Activated CD4-positive, alpha-beta T cell treated with anti-CD3 and anti-CD28 coated beads, Interleukin-2, amount 10 ng/mL, durations not matched to agents 24 days and 14 days (primary cell): ENCODE results near the gene CHGA. TPM values are rescaled to one million over a fixed set of nuclear protein-coding genes. Genes with fewer than 3 reads are reported as not detected.

Experiments used
- DNase-seq: peaks from one replicate; pipeline ENCODE4 v3.0.0; 2022
- H3K27ac Mint-ChIP-seq: one replicate; pipeline ENCODE4 v1.8.0; 2022; ENCODE audit warnings: mild to moderate bottlenecking, mixed read lengths
- H3K27me3 Mint-ChIP-seq: one replicate; pipeline ENCODE4 v1.8.0; 2022; ENCODE audit warnings: mixed read lengths
- H3K36me3 Mint-ChIP-seq: one replicate; pipeline ENCODE4 v1.8.0; 2022; ENCODE audit warnings: low read depth, mild to moderate bottlenecking, mixed read lengths
- H3K4me1 Mint-ChIP-seq: one replicate; pipeline ENCODE4 v1.8.0; 2021; ENCODE audit warnings: mixed read lengths
- H3K4me3 Mint-ChIP-seq: one replicate; pipeline ENCODE4 v1.8.0; 2022; ENCODE audit warnings: mild to moderate bottlenecking, moderate library complexity, mixed read lengths
- H3K9me3 Mint-ChIP-seq: one replicate; pipeline ENCODE4 v1.8.0; 2021; ENCODE audit warnings: mixed read lengths
- intact Hi-C: fragments of 100-400 bp; cut with micrococcal nuclease; formaldehyde crosslinking; loops from one replicate; pipeline ENCODE4 v1.15.1; 2023
- total RNA-seq: library from RNA; stranded (reverse); gene quantifications from 2 replicates; pipeline ENCODE4 v1.2.3, GENCODE V29; 2022

Gene CHGA, protein sequence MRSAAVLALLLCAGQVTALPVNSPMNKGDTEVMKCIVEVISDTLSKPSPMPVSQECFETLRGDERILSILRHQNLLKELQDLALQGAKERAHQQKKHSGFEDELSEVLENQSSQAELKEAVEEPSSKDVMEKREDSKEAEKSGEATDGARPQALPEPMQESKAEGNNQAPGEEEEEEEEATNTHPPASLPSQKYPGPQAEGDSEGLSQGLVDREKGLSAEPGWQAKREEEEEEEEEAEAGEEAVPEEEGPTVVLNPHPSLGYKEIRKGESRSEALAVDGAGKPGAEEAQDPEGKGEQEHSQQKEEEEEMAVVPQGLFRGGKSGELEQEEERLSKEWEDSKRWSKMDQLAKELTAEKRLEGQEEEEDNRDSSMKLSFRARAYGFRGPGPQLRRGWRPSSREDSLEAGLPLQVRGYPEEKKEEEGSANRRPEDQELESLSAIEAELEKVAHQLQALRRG
- not detected in 2 replicates for total RNA-seq

DNA sequence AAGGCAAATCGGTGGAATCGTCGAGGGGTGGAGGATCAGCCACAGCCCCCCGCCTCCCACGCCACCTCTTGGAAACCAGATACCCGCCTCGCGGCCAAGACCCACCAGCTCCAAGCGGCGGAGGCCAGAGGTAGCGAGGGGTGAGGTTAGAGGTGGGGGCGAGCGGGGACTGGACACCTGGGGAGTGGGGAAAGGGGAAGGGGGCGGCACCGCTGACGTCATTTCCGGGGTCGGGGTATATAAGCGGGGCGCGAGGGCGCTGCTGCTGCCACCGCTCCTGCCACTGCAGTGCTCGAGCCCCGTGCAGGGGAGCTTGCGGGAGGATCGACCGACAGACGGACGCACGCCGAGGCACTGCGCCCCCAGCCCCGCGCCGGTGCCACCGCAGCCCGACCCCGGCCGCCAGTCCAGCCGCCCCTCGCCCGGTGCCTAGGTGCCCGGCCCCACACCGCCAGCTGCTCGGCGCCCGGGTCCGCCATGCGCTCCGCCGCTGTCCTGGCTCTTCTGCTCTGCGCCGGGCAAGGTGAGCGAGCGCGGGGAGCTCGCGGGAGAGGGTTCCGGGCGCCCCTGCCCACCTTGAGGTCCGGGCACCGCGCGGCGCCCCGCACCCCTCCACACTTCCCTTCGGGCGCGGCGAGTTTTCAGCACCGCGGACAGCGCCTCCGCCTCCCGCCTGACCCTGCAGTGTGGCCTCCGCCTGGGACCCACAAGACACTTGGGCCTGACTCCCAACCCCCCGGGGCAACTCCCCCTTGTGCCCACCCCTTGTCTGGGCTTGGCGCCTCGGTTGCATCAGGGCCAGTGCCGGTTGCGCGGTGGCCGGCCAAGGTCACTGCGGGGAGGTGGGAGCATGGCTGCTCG, at the start of gene CHGA:
CHGA (plus strand) TSS at position 268 of the 861 bp plus-strand sequence; CDS start at position 478, 210 bp downstream.
- peaks cover 14% of the 10 kb centered on the region for H3K27me3 Mint-ChIP-seq
- H3K4me1 Mint-ChIP-seq, result no peaks in the 10 kb centered on the region
- H3K9me3 Mint-ChIP-seq, result no peaks in the 10 kb centered on the region
- H3K4me3 Mint-ChIP-seq, result no peak within 1 kb of the TSS
- no peak within 1 kb of the TSS for H3K27ac Mint-ChIP-seq
- DNase-seq, result peak; percentile 90
- H3K36me3 Mint-ChIP-seq, result no peaks in the 10 kb centered on the region
- intact Hi-C loops, result no loop called here

DNA sequence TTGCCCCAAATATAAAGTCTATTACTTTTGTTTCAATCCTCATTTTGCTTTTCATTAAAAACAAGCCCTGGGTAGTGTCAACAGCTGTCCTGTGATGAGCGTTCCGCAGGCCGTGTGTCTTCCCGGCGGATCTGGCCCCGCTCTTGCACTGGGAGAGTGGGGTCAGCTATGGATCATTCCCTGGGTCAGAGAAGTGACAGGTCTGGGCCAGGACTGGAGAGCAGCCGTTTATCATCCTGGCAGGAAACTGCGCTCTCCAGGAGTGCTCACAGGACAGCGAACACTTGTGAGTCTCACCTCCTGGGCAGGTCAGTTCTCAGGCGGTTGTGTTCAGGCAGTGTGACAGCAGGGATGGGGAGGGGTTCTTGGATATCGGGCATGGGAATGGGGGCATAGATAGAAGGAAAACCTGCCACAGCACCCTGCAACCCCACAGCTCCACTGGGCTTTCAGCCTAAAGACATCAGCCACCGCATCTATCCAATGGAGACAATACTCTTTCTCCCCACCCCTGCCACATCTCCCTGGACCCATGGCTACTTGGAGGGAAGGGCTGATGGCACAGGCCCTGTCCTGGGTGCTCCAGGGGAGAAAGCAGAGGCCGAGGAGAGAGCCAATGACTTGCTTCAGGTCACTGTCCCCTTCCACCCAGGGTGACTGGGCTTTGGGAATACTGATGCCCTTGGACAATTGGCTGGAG, 47.8 kb upstream of the CHGA start:
- Mint-ChIP-seq H3K4me3 (no peak overlapping the region), H3K36me3 (no peaks in the 10 kb centered on the region), H3K27ac (no peak overlapping the region), H3K4me1 (no peaks in the 10 kb centered on the region), H3K9me3 (no peaks in the 10 kb centered on the region), H3K27me3 (peaks cover 28% of the 10 kb centered on the region)
- DNase-seq, result no peak
- intact Hi-C loops, result no loop called here

DNA sequence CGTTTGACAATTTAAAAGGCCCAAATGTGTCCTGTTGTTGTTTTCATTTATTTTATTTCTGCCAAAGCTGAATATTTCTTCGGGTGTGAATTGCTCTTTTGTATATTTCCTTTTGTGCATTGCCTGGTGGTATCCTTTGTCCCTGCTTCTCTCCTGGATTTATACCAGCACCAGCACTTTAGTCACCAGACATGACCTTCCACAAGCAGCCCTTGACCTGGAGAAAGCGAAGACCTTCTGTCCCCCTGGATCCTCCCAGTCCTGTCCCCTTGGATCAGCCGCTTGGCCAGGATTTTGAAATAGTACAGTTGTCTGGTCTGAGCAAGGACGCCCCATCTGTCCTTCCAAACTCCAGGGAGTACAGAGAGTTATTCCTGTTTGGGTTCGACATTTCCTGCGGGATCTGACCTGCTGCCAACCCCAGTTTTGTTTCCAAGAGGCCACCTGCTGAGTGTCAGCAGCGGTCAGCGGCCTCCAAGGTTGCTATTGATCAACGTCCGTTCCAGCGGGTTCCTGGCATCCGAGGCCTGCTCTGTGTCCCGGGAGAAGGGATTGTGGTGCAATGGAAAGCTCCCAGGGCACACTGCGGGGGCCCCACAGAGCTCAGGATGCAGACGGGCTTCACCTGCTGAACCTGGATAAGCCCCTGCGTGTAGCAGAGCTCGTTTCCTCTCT, 45.1 kb upstream of the CHGA start:
- Mint-ChIP-seq H3K36me3 (no peaks in the 10 kb centered on the region), H3K9me3 (no peaks in the 10 kb centered on the region), H3K27me3 (peaks cover 38% of the 10 kb centered on the region), H3K4me3 (no peak overlapping the region), H3K27ac (no peak overlapping the region), H3K4me1 (no peaks in the 10 kb centered on the region)
- intact Hi-C loops, result no loop called here
- DNase-seq, result no peak

DNA sequence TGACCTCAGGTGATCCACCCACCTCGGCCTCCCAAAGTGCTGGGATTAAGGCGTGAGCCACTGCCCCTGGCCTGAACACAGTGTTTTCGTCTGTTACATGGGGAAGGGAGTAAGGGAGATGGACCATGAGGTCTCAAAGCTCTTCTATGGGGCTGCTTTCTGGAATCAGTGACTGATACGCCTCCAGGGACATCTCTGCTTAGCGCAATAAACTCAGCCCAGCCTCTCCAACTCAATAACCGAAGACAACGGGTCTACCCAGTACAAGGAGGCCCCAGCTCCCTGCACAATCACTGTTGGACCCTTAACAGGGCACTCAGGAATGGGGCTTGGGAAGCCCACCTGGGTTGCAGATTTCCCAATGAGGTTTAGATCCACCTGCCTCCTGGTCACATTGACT, 42.6 kb upstream of the CHGA start:
- no peak overlapping the region for H3K27ac Mint-ChIP-seq
- no peak overlapping the region for H3K4me3 Mint-ChIP-seq
- peaks cover 36% of the 10 kb centered on the region for H3K27me3 Mint-ChIP-seq
- H3K9me3 Mint-ChIP-seq, result no peaks in the 10 kb centered on the region
- peaks cover 2% of the 10 kb centered on the region for H3K4me1 Mint-ChIP-seq
- DNase-seq, result no peak
- H3K36me3 Mint-ChIP-seq, result no peaks in the 10 kb centered on the region
- intact Hi-C loops, result no loop called here

DNA sequence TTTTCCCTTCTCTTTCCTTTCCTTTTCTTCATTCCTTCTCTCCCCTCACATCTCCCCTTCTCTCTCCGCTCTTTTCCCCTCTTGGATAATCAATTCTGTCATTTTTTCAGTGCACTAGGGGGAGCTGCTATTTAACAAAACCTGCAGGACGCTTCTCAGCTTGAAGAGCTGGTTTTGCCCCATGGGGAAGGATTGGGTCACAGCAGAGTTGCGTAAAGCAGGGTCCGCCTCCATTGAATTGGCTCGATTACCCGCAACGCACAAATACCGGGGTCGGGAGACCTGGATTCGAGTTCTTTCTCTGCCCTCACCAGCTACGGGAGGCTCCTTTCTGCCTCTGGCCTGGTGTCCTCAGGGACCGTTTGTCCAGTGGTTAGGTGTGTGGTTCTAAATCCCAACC, 42.1 kb upstream of the CHGA start:
- Mint-ChIP-seq H3K4me3 (no peak overlapping the region), H3K36me3 (no peaks in the 10 kb centered on the region), H3K27me3 (peaks cover 36% of the 10 kb centered on the region), H3K9me3 (no peaks in the 10 kb centered on the region), H3K27ac (no peak overlapping the region), H3K4me1 (peaks cover 3% of the 10 kb centered on the region)
- intact Hi-C loops, result no loop called here
- no peak for DNase-seq

DNA sequence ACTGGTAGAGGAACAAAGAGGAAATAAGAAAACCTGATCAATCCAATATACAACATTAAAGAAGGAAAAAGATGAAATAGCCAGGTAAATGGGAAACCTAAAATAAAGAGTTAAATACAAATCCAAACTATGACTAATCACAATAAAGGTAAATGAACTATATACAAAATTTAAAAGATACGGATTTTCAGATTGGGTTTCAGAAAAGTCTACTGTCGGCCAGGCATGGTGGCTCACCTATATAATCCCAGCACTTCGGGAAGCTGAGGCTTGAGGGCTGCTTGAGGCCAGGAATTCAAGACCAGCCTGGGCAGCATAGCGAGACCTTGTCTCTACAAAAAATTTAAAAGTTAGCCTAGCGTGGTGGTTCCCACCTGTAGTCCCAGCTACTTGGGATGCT, 39.9 kb upstream of the CHGA start:
- peaks cover 24% of the 10 kb centered on the region for H3K27me3 Mint-ChIP-seq
- no peak overlapping the region for H3K4me3 Mint-ChIP-seq
- intact Hi-C loops, result no loop called here
- H3K27ac Mint-ChIP-seq, result no peak overlapping the region
- DNase-seq, result no peak
- H3K36me3 Mint-ChIP-seq, result no peaks in the 10 kb centered on the region
- no peaks in the 10 kb centered on the region for H3K9me3 Mint-ChIP-seq
- peaks cover 3% of the 10 kb centered on the region for H3K4me1 Mint-ChIP-seq

DNA sequence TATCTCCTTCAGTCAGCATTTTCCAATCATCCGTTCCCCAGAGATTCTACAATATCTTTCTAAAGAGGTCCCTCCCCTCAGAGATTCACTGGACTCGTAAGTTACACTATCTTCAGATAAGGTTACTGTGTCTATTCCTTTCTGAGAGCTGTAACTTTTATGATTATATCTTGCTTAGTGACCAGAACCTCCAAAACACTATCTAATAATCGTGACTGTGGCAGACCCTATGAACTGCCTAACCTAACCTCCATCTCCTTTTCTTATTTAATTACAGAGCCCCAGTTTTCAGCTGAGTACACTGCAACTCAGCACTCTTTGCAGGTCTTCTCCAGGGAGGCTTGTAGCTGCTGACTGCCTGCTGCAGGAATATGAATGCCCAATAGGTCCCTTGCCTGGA, 38.5 kb upstream of the CHGA start:
- Mint-ChIP-seq H3K36me3 (no peaks in the 10 kb centered on the region), H3K4me3 (no peak overlapping the region), H3K9me3 (peaks cover 1% of the 10 kb centered on the region), H3K4me1 (peaks cover 3% of the 10 kb centered on the region), H3K27ac (no peak overlapping the region), H3K27me3 (peaks cover 22% of the 10 kb centered on the region)
- DNase-seq, result no peak
- intact Hi-C loops, result no loop called here

DNA sequence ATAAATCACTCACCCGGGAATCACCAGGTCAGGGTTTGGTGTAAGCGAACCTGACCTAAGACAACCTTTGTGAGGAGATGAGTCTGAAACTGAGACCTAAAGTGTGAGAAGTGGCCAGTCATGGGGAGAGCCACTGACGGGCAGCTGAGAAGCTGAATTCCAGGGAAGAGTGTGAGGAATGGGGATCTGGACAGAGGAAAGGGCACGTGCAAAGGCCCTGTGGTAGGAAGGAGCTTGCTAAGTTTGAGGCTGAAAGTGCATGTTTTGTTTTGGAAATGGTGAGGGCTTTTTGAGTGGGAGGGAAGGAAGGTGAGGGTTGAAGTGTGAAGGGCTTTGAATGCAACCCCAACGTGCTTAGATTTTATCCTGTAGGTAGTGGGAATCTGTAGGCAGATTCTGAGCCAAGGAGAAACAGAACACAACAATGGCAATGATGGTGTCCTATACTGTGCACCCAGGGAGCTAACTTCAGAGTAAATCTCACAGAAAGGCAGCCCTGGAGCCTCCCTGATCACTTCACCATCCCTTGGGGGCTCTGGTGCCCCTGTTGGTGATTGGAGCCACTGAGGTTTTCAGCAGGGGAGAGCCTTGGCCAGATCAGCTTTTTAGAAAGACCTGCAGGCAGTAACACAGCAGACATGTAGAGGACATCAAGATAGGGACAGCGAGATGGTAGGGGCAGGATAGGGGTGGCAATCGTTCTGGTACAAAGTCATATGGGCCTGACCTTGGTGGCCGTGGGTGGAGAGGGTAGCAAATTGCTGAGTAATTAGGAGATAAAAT, 37.5 kb upstream of the CHGA start:
- intact Hi-C loops, result no loop called here
- Mint-ChIP-seq H3K4me1 (peaks cover 3% of the 10 kb centered on the region), H3K4me3 (no peak overlapping the region), H3K27me3 (peaks cover 20% of the 10 kb centered on the region), H3K9me3 (peaks cover 5% of the 10 kb centered on the region), H3K27ac (no peak overlapping the region), H3K36me3 (no peaks in the 10 kb centered on the region)
- no peak for DNase-seq

DNA sequence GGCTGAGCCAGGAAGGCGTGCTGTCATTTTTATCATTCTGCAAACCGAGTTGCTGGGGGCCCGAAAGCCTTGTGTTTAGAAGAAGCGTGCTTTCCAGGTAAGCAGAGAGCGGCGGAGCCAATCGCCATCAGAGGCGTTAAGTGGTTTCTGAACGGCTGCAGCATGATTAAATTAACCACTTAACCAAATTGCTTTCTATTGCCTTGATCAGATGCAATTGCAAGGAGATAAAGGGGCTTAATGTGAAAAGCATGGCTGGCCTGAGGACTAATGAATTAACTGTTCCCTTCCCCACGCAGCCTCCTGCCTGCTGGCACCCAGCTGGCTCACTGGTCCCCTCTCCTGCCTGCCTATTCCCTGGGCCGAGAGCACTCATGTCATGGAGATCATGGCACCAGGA, 36.6 kb upstream of the CHGA start:
- H3K27ac Mint-ChIP-seq, result no peak overlapping the region
- H3K4me1 Mint-ChIP-seq, result peaks cover 3% of the 10 kb centered on the region
- peaks cover 5% of the 10 kb centered on the region for H3K9me3 Mint-ChIP-seq
- no peak for DNase-seq
- H3K36me3 Mint-ChIP-seq, result no peaks in the 10 kb centered on the region
- intact Hi-C loops, result no loop called here
- no peak overlapping the region for H3K4me3 Mint-ChIP-seq
- peaks cover 16% of the 10 kb centered on the region for H3K27me3 Mint-ChIP-seq

DNA sequence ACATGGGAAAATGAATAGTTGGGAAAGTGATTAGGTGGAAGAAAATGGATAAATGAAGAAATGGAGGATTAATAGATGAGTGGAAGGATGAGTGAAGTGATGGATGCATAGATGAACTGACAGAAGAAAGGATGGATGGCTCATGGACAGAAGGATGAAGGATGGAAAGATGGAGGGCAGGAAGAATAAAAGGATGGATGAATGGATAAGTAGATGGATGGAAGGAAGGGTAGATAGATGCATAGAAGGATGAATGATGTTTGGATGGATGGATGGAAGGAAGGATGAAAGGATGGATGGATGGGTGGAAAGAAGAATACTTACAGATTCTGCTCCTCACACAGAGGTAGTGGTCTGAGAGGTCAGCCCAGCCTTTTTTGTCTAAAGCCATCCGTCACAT, 35.8 kb upstream of the CHGA start:
- Mint-ChIP-seq H3K27me3 (peaks cover 11% of the 10 kb centered on the region), H3K4me1 (peaks cover 3% of the 10 kb centered on the region), H3K27ac (no peak overlapping the region), H3K4me3 (no peak overlapping the region), H3K9me3 (peaks cover 5% of the 10 kb centered on the region), H3K36me3 (no peaks in the 10 kb centered on the region)
- DNase-seq, result no peak
- intact Hi-C loops, result no loop called here

DNA sequence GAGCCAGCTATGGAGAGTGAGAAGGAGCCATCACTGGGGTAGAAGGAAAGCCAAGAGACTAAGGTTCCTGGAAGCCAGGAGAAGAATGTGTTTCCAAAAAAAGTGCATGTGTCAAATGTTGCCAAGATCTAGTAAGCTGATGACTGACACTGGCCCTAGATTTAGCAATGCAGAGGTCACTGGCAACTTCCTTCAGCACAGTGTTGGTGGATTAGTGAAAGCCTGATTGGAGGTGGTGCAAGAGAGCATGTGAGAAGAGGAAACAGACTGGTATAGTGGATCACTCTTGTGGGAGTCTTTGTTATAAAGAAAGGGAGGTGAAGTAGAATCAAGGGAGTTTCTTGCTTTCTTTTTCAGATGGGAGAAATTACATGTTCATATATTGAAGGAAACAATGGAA, 34.1 kb upstream of the CHGA start:
- peaks cover 11% of the 10 kb centered on the region for H3K27me3 Mint-ChIP-seq
- no peak for DNase-seq
- H3K4me1 Mint-ChIP-seq, result peaks cover 3% of the 10 kb centered on the region
- peaks cover 12% of the 10 kb centered on the region for H3K9me3 Mint-ChIP-seq
- H3K4me3 Mint-ChIP-seq, result no peak overlapping the region
- intact Hi-C loops, result no loop called here
- H3K27ac Mint-ChIP-seq, result no peak overlapping the region
- H3K36me3 Mint-ChIP-seq, result no peaks in the 10 kb centered on the region

DNA sequence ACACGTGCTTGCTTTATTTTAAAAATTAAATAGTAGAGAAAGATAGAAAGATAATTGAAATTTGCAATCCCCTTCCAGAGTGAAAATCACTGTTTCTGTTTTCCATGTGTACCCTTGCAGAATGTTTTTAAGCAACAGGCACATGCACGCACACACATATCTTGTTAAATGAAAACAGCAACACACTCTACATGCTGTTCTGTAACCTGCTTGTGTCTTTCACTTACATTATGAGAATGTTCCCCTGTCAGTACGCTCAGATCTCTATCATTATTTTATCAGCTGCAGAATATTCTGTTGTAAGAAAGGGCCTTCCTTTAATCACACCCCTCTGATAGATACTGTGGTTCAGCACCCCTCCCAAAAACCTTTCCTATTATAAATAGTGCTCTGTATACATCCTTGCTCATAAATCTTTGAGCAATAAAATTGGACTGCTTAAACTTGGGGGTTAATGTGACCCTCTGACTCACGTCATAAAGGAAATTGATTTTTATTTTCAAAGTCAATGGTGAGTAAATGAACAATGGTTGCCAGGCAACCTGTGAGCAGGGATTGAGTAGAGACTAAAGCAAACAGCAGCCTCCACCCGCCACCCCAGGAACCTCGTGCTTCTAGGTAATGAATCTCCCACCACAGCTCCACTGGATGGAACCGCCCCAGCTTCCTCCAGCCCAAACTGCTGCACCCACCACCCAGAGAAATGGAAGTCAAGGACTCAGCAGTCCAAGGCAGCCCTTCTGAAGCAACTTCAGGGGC, 31.9 kb upstream of the CHGA start:
- no peaks in the 10 kb centered on the region for H3K4me1 Mint-ChIP-seq
- no peak overlapping the region for H3K4me3 Mint-ChIP-seq
- DNase-seq, result no peak
- H3K9me3 Mint-ChIP-seq, result peaks cover 12% of the 10 kb centered on the region
- intact Hi-C loops, result no loop called here
- peaks cover 4% of the 10 kb centered on the region for H3K27me3 Mint-ChIP-seq
- H3K27ac Mint-ChIP-seq, result no peak overlapping the region
- H3K36me3 Mint-ChIP-seq, result no peaks in the 10 kb centered on the region
